Measurements from ENCODE around the gene CNST.

The CNST gene

GRCh38 chr1:246683521-246683920 is 117.3 kb downstream of the CNST start:
- Histone ChIP-seq H3F3A (ENCODE audit: insufficient read depth) (no peaks in the 10 kb centered on the region), H3K9ac (ENCODE audit: low read length) (no peak overlapping the region), H3K4me2 (ENCODE audit: low read depth, low read length, poor library complexity, severe bottlenecking) (no peak overlapping the region), H2AFZ (ENCODE audit: low read depth, low read length, severe bottlenecking) (no peak overlapping the region), H4K20me1 (ENCODE audit: low read depth, low read length) (no peaks in the 10 kb centered on the region), H3K27ac (ENCODE audit: low read depth, low read length) (no peak overlapping the region), H3K4me3 (ENCODE audit: insufficient read depth, low read length, poor library complexity, severe bottlenecking) (no peak overlapping the region), H3K79me2 (ENCODE audit: insufficient read depth, low read length) (no peaks in the 10 kb centered on the region), H3K9me3 (ENCODE audit: insufficient read depth, low read length) (no peaks in the 10 kb centered on the region), H3K36me3 (ENCODE audit: low read length) (no peaks in the 10 kb centered on the region), H3K27me3 (ENCODE audit: low read length) (no peaks in the 10 kb centered on the region), H3K9me2 (replicated peaks; ENCODE audit: insufficient read depth, low read length) (no peaks in the 10 kb centered on the region)
- TF ChIP-seq EZH2phosphoT487 (conservative IDR thresholded peaks at IDR 0.05; ENCODE audit: low read length) (no peak), CTCF (IDR thresholded peaks at IDR 0.05; ENCODE audit: insufficient read depth, low read length, poor library complexity, severe bottlenecking) (no peak)

GRCh38 chr1:246687002-246687401 is 120.7 kb downstream of the CNST start:
- no peak for TF ChIP-seq EZH2phosphoT487 (conservative IDR thresholded peaks at IDR 0.05; ENCODE audit: low read length)
- no peak for TF ChIP-seq CTCF (IDR thresholded peaks at IDR 0.05; ENCODE audit: insufficient read depth, low read length, poor library complexity, severe bottlenecking)
- Histone ChIP-seq H3F3A (ENCODE audit: insufficient read depth) (no peaks in the 10 kb centered on the region), H4K20me1 (ENCODE audit: low read depth, low read length) (no peaks in the 10 kb centered on the region), H3K27me3 (ENCODE audit: low read length) (no peaks in the 10 kb centered on the region), H2AFZ (ENCODE audit: low read depth, low read length, severe bottlenecking) (no peak overlapping the region), H3K79me2 (ENCODE audit: insufficient read depth, low read length) (no peaks in the 10 kb centered on the region), H3K9ac (ENCODE audit: low read length) (no peak overlapping the region), H3K9me2 (replicated peaks; ENCODE audit: insufficient read depth, low read length) (no peaks in the 10 kb centered on the region), H3K9me3 (ENCODE audit: insufficient read depth, low read length) (no peaks in the 10 kb centered on the region), H3K27ac (ENCODE audit: low read depth, low read length) (no peak overlapping the region), H3K4me2 (ENCODE audit: low read depth, low read length, poor library complexity, severe bottlenecking) (no peak overlapping the region), H3K4me3 (ENCODE audit: insufficient read depth, low read length, poor library complexity, severe bottlenecking) (no peak overlapping the region), H3K36me3 (ENCODE audit: low read length) (no peaks in the 10 kb centered on the region)

GRCh38 chr1:246689409-246690008 is 123.3 kb downstream of the CNST start:
- no peak overlapping the region for H3K27ac ChIP-seq (ENCODE audit: low read depth, low read length)
- H3K9ac ChIP-seq (ENCODE audit: low read length) = peak overlapping the region; percentile 19; the same call in 1 of the 2 replicates
- peak overlapping the region; percentile 73 for H2AFZ ChIP-seq (ENCODE audit: low read depth, low read length, severe bottlenecking)
- no peaks in the 10 kb centered on the region for H4K20me1 ChIP-seq (ENCODE audit: low read depth, low read length)
- no peak overlapping the region for H3K4me3 ChIP-seq (ENCODE audit: insufficient read depth, low read length, poor library complexity, severe bottlenecking)
- no peaks in the 10 kb centered on the region for H3K9me3 ChIP-seq (ENCODE audit: insufficient read depth, low read length)
- TF ChIP-seq EZH2phosphoT487 (conservative IDR thresholded peaks at IDR 0.05; ENCODE audit: low read length) (no peak), CTCF (IDR thresholded peaks at IDR 0.05; ENCODE audit: insufficient read depth, low read length, poor library complexity, severe bottlenecking) (peak; percentile 64)
- no peaks in the 10 kb centered on the region for H3K27me3 ChIP-seq (ENCODE audit: low read length)
- H3K4me2 ChIP-seq (ENCODE audit: low read depth, low read length, poor library complexity, severe bottlenecking) = peak overlapping the region; percentile 35
- no peaks in the 10 kb centered on the region for H3K9me2 ChIP-seq (replicated peaks; ENCODE audit: insufficient read depth, low read length)
- H3F3A ChIP-seq (ENCODE audit: insufficient read depth) = no peaks in the 10 kb centered on the region
- no peaks in the 10 kb centered on the region for H3K36me3 ChIP-seq (ENCODE audit: low read length)
- no peaks in the 10 kb centered on the region for H3K79me2 ChIP-seq (ENCODE audit: insufficient read depth, low read length)

All from SU-DHL-6 (cell line).